NB4 (cell line): ENCODE results near the gene NCDN.

ENCODE experiments used
- DNase-seq: peaks from one replicate; pipeline ENCODE4 v3.0.0; 2010; ENCODE audit warnings: low read depth
- H3K4me3 ChIP-seq: one replicate; pipeline ENCODE4 v1.5.1; 2011; ENCODE audit warnings: mild to moderate bottlenecking, low read depth, low read length, moderate library complexity
- MYC ChIP-seq: IDR thresholded peaks from 2 replicates; pipeline ENCODE4 v1.6.1; 2011; ENCODE audit warnings: low read depth, low read length
- POLR2A ChIP-seq: IDR thresholded peaks from 2 replicates; pipeline ENCODE4 v1.6.1; 2011; ENCODE audit warnings: mild to moderate bottlenecking; ENCODE audit not compliant: insufficient read length; ENCODE audit errors: extremely low read depth
- TF ChIP-seq, protein P1 (sequence below): IDR thresholded peaks from one replicate; pipeline ENCODE4 v1.5.1; 2012; ENCODE audit warnings: low read depth, low read length
- TF ChIP-seq, protein P2 (sequence below): IDR thresholded peaks from 2 replicates; pipeline ENCODE4 v1.6.1; 2011; ENCODE audit warnings: low read depth, low read length

The NCDN gene

DNA sequence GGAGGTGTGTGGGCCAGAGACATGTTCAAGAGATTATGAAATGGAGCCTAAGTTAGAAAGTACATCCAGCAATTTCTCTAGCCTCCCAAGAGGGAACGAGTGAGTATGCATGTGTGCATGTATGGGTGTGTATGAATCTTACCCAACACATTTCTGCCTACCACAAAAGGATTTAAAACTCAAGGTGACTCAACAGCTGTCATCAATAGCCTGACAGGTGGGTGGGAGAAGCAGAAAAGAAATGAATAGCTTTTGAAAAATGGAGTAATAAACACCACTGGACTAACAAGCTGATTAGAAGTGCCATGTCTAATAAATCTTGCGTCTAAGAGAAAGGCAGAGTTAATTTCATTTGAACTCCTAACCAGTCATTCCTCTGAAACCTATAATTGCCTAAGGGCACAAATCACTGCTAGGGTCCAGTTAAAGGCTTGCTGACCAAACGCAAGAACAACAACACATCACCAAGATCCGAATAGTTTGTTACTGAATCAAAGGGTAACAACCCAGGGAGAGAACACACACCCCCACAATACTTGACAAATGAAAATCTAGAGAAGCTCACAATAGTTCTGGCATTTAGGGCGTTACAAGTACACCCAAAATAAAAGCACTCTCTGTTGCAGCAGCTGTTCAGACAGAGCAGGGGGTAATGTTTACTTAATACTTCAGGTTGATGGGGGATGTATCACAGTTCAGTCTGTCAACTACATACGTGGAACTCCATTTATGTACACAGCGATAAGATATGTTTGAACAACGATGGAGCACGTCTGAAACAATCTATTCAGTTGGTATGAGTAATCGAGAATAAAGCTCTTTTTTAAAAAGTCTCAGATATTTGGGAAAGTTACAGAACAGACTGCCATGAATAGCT lies 1.8 kb upstream of the NCDN start:
- TF ChIP-seq POLR2A = no peak
- no peak for TF ChIP-seq MYC
- TF ChIP-seq, protein P1, sequence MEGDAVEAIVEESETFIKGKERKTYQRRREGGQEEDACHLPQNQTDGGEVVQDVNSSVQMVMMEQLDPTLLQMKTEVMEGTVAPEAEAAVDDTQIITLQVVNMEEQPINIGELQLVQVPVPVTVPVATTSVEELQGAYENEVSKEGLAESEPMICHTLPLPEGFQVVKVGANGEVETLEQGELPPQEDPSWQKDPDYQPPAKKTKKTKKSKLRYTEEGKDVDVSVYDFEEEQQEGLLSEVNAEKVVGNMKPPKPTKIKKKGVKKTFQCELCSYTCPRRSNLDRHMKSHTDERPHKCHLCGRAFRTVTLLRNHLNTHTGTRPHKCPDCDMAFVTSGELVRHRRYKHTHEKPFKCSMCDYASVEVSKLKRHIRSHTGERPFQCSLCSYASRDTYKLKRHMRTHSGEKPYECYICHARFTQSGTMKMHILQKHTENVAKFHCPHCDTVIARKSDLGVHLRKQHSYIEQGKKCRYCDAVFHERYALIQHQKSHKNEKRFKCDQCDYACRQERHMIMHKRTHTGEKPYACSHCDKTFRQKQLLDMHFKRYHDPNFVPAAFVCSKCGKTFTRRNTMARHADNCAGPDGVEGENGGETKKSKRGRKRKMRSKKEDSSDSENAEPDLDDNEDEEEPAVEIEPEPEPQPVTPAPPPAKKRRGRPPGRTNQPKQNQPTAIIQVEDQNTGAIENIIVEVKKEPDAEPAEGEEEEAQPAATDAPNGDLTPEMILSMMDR = no peak
- TF ChIP-seq, protein P2, sequence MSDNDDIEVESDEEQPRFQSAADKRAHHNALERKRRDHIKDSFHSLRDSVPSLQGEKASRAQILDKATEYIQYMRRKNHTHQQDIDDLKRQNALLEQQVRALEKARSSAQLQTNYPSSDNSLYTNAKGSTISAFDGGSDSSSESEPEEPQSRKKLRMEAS = no peak
- peak overlapping the region; percentile 82 for H3K4me3 ChIP-seq
- no peak for DNase-seq

DNA sequence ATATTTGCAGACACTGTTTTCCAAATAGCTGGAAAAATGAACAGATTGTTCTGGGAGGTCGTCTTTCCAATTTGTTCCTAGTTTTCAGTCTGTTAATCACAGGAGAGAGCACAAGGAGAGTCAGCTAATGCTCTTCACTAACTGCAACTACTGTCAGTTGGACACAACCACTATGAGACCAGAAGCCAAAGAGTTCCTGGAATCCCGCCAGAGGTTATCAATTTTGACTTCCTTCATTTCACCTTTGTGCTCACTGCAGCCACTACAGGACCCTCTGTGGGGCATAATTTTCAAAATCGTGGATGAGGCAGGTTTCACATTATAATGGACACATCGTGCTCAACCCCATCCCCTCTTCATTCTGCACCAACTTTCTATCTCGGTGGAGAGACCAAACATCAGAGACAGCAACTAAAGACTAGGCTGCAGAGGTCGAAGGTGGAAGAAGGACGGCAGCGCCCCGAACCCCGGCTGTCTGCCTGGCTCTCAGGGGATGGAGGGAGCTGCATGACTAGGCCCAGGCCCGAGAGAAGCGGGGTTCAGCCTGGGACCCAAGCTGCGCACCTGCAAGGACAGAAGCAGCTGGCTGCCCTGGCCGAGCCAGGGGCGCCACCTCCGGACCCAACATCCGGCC lies 998 bp upstream of the NCDN start:
- no peak for DNase-seq
- TF ChIP-seq, protein P2 = no peak; the same call in 1 of the 2 replicates
- TF ChIP-seq, protein P1 = no peak
- no peak; the same call in 1 of the 2 replicates for TF ChIP-seq MYC
- TF ChIP-seq POLR2A = no peak
- H3K4me3 ChIP-seq = peak overlapping the region; percentile 82

DNA sequence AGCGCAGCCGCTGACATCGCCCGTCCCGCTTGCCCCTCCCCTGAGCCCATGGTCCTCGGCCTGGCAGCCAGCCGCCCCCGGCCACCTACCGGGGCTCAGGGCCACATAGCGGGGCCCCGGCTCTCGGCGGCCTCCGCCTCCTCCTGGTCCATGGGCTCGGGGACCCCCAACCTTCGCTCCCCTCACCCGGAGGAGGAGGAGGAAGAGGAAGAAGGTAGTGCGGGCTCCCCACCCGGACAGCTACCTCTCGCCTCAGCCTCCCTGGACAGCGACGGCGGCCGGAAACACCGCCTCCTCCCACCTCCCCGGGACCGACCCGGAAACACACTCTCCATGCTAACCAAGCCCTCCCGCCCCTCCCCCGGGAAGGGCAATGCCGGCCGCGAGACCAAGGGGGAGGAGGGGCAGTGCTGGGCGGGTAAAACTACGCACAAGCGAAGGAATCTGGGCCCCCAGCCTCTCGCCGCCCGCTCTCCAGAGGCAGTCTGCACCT lies 435 bp upstream of the NCDN start, which contains the start of gene KIAA0319L:
TSS of gene KIAA0319L (minus strand) at position 286 of the 493 bp plus-strand sequence. CDS start 2,912 bp downstream, outside the sequence.
- TF ChIP-seq, protein P1 = no peak
- 0 out of 2 replicates have a peak, but pooled peaks have one; percentile 5 for TF ChIP-seq MYC
- TF ChIP-seq POLR2A = peak; percentile 64
- no peak for DNase-seq

DNA sequence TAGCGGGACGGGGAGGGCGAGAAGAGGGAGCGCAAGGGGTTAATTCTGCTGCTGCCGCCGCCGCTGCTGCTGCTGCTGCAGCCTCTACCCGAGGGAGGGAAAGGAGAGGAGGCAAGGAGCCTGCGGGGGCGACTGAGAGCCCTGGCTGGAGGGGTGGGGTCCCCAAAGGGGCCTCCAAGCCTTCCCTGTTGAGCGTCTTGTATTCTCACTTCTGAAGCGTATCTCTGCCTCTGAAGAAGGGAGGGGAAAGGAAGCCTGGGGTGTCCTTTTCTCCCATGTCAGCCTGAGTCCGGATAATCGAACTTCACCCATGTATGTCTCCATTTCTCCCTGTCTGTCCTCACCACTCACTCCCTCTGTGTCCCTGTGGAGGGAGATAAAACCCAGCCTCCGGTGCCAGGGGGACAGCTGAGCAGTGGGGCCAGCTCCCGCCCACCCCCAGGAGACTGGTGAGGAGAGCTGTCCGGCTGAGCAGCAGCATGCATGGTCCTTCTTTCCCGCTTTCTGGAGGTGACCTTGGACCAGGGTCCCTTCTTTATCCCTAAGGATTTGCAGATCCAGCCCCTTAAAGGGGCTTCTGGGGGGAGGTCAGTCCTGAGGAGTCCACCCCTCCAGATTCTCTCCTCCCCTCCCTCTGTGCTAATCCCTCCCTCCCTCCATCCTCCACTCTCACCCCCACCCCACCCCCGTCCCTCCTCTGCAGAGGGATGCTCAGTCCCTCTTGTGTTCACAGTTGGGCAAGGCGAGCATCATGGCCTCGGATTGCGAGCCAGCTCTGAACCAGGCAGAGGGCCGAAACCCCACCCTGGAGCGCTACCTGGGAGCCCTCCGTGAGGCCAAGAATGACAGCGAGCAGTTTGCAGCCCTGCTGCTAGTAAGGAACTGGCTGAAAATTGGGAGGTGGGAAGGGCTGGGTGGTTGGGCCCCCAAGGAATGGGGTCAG lies 1.0 kb downstream of the NCDN start:
- H3K4me3 ChIP-seq = peak overlapping the region; percentile 82
- TF ChIP-seq MYC (no peak), POLR2A (no peak)
- TF ChIP-seq, protein P1 = no peak
- TF ChIP-seq, protein P2 = no peak
- peak; percentile 55 for DNase-seq

More for the DNA sequence above, 435 bp upstream of the NCDN start, which contains the start of gene KIAA0319L:
- H3K4me3 ChIP-seq = peak within 1 kb of the TSS; percentile 82

DNA sequence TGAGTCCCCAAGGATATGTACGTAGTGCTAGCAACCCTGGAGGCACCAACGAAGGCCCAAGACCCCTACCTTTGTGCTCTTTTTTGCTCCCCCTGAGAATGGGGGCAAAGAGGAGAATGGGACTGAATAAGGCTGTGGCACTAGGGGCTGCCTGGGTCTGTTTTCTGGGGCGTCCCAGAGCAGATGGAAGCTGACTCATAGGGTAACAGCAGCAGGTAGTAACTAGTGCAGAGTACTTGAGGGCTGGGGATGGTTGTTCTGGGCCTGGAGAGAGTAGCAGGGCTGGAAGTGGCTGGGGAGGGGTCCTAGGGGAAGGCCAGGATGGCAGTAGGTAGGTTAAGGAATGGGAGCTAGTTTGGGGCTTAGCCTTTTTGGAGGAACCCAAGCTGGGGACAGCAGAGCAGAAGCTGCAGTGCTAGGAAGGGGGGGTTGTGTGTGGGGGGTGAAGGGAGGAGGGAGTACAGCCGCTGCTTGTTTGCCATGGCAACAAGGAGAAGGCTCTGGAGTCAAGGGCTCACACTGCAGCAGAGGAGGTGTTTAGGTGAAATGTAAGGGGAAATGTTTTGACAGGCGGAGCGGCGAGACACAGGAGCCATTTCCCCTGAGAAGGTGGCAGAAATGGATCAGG lies 1.8 kb downstream of the NCDN start:
- DNase-seq = no peak
- H3K4me3 ChIP-seq = no peak overlapping the region
- TF ChIP-seq, protein P1 = no peak
- no peak for TF ChIP-seq MYC
- TF ChIP-seq, protein P2 = no peak
- TF ChIP-seq POLR2A = no peak
